HepG2 (cell line): Measurements from ENCODE around the gene RARA. TPM values are rescaled to one million over a fixed set of nuclear protein-coding genes. Genes with fewer than 3 reads are reported as not detected.

Source experiments
- BCLAF1 ChIP-seq: fragments of 450-650 bp; IDR thresholded peaks from 2 replicates; pipeline ENCODE4 v1.6.1; 2017; ENCODE audit warnings: mild to moderate bottlenecking
- CC2D1A ChIP-seq: sonication (generic); formaldehyde crosslinking; IDR thresholded peaks from 2 replicates; pipeline ENCODE4 v1.8.1; 2023; ENCODE audit warnings: mild to moderate bottlenecking, missing genetic modification reagents
- FOXA1 ChIP-seq, 2 experiments: fragments of 450-650 bp in 1 of 2; sonication (generic) in 1 of 2; formaldehyde crosslinking in 1 of 2; IDR thresholded peaks; 2 replicates each; pipeline versions ENCODE4 v1.4.0 to v1.6.1; 2016 to 2020; ENCODE audit warnings: missing genetic modification reagents in 1 of 2
- FOXO4 ChIP-seq: sonication (generic); formaldehyde crosslinking; conservative IDR thresholded peaks from 2 replicates; pipeline ENCODE4 v1.8.1; 2023; ENCODE audit warnings: missing genetic modification reagents
- NR2F2 ChIP-seq: IDR thresholded peaks from 2 replicates; pipeline ENCODE4 v1.6.1; 2012; ENCODE audit warnings: low read depth, inconsistent platforms, borderline replicate concordance
- PPARG ChIP-seq: conservative IDR thresholded peaks from 2 replicates; pipeline ENCODE4 v1.6.1; 2016; ENCODE audit warnings: missing biosample characterization, missing genetic modification reagents
- SAP130 ChIP-seq: IDR thresholded peaks from 2 replicates; pipeline ENCODE4 v1.6.1; 2016; ENCODE audit warnings: low read depth
- SMARCC2 ChIP-seq: fragments of 450-650 bp; IDR thresholded peaks from 2 replicates; pipeline ENCODE4 v1.6.1; 2017; ENCODE audit warnings: antibody characterized with exemption, mild to moderate bottlenecking
- ZNF253 ChIP-seq: sonication (generic); formaldehyde crosslinking; IDR thresholded peaks from 2 replicates; pipeline ENCODE4 v1.8.0; 2022; ENCODE audit warnings: mild to moderate bottlenecking, missing genetic modification reagents, borderline replicate concordance
- ZNF431 ChIP-seq: sonication (generic); formaldehyde crosslinking; IDR thresholded peaks from 2 replicates; pipeline ENCODE4 v1.9.0; 2022; ENCODE audit warnings: missing genetic modification reagents, low read depth, mild to moderate bottlenecking, borderline replicate concordance
- ZNF652 ChIP-seq: IDR thresholded peaks from 2 replicates; pipeline ENCODE4 v1.6.1; 2016; ENCODE audit warnings: low read depth, borderline replicate concordance
- ZNF841 ChIP-seq: sonication (generic); formaldehyde crosslinking; IDR thresholded peaks from 2 replicates; pipeline ENCODE4 v1.8.1; 2023; ENCODE audit warnings: missing genetic modification reagents, borderline replicate concordance
- ZNF883 ChIP-seq: sonication (generic); formaldehyde crosslinking; IDR thresholded peaks from 2 replicates; pipeline ENCODE4 v1.5.1; 2020; ENCODE audit warnings: mild to moderate bottlenecking, missing genetic modification reagents; ENCODE audit errors: not compliant biosample characterization
- ZSCAN29 ChIP-seq: sonication (generic); formaldehyde crosslinking; conservative IDR thresholded peaks from 2 replicates; pipeline ENCODE4 v1.4.0; 2020; ENCODE audit warnings: mild to moderate bottlenecking, missing genetic modification reagents
- ZSCAN9 ChIP-seq: IDR thresholded peaks from 2 replicates; pipeline ENCODE4 v1.6.1; 2016; ENCODE audit warnings: borderline replicate concordance
- polyA plus RNA-seq, 8 experiments: library from polyadenylated mRNA; depleted of rRNA in 3 of 8; stranded (reverse) in 7 of 8; unstranded in 1 of 8; fragments of >200 nt; fragmentation: Illumina TruSeq in 4 of 8; extraction: Trizol in 4 of 8; gene quantifications; 2 replicates each; pipeline versions ENCODE4 v1.2.1 to v1.2.3, GENCODE V29; 2011 to 2016; ENCODE audit warnings: low read depth in 4 of 8, missing spikeins in 1 of 8, mixed read lengths in 1 of 8; ENCODE audit not compliant: insufficient read depth in 1 of 8
- total RNA-seq, 5 experiments: library from RNA; depleted of rRNA; stranded (reverse); fragments of >200 nt; fragmentation: Illumina TruSeq; extraction: Trizol; gene quantifications; 2 replicates each; pipeline ENCODE4 v1.2.3, GENCODE V29; 2016; ENCODE audit warnings: low read depth in 1 of 5
- TF ChIP-seq, protein P1 (sequence below): sonication (generic); formaldehyde crosslinking; IDR thresholded peaks from 2 replicates; pipeline ENCODE4 v1.4.0; 2020; ENCODE audit warnings: missing genetic modification reagents
- TF ChIP-seq, protein P2 (sequence below): sonication (generic); formaldehyde crosslinking; IDR thresholded peaks from 2 replicates; pipeline ENCODE4 v1.5.1; 2020; ENCODE audit warnings: missing genetic modification reagents, mild to moderate bottlenecking, borderline replicate concordance
- TF ChIP-seq, protein P3 (sequence below): fragments of 450-650 bp; IDR thresholded peaks from 2 replicates; pipeline ENCODE4 v1.6.1; 2017

Gene RARA
- total and polyA plus RNA-seq, 2 of the 13 experiments (the other 11 are each of a cell fraction or from before 2014, with no cell fraction given) = 6.4 to 8.6 TPM

DNA sequence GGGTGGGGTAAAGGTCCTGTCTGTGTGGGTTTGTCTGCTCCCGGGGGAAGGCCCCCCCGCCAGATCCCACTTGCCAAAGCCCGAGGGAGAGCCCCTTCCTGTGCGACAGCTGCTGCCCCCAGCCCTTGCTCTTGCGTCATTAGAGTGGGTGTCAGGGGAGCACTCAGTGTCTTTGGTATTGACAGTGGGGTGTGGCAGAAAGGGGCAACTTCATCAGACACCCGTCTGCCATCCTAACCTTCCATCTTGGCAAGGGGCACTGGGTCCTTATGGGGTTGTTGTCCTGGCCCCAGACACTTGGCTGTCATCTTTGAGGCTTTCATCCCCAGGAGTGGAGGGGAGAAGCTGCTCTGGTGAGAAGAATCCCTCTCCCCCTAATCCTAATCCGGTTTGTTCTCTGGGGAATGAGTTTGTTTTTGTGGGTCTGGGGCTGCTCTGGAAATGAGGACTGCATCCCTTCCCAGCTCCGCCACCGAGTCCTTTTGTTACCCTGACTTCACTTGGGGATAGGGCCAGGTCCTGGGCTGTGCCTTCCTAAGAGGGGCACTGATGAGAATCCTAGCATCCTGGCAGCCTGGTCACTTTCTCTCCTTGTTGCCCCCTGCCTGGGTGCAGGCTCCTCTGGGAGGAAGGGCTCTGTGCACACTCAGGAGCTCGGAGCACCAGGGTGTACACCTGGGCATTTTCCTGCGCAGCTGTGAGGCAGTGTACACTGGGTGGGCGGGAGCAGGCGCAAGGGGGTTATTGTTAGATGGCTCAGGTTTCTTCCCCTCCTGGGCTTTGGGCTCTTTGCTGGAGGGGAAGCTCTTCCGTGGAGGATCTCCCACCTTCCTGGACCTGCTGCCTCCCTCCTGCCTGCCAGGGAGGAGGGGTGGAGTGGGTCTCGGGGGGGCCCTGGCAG lies 34.5 kb downstream of the RARA start (continued):
- TF ChIP-seq BCLAF1 (no peak), ZSCAN29 (CRISPR knock-in tag) (no peak), SAP130 (CRISPR knock-in tag) (peak; percentile 25; the same call in 1 of the 2 replicates), ZNF883 (no peak), CC2D1A (CRISPR knock-in tag) (no peak), ZNF431 (CRISPR knock-in tag) (no peak), ZNF253 (CRISPR knock-in tag) (no peak), SMARCC2 (no peak), FOXO4 (no peak), FOXA1 (IDR thresholded peaks at IDR 0.05) (no peak), FOXA1 (CRISPR knock-in tag; IDR thresholded peaks at IDR 0.05) (no peak), ZNF841 (no peak), PPARG (CRISPR knock-in tag) (no peak), ZNF652 (no peak), NR2F2 (no peak), ZSCAN9 (CRISPR knock-in tag) (no peak)
- TF ChIP-seq, protein P1, sequence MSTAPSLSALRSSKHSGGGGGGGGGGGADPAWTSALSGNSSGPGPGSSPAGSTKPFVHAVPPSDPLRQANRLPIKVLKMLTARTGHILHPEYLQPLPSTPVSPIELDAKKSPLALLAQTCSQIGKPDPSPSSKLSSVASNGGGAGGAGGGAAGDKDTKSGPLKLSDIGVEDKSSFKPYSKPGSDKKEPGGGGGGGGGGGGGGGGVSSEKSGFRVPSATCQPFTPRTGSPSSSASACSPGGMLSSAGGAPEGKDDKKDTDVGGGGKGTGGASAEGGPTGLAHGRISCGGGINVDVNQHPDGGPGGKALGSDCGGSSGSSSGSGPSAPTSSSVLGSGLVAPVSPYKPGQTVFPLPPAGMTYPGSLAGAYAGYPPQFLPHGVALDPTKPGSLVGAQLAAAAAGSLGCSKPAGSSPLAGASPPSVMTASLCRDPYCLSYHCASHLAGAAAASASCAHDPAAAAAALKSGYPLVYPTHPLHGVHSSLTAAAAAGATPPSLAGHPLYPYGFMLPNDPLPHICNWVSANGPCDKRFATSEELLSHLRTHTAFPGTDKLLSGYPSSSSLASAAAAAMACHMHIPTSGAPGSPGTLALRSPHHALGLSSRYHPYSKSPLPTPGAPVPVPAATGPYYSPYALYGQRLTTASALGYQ (CRISPR knock-in tag) = no peak
- TF ChIP-seq, protein P2, sequence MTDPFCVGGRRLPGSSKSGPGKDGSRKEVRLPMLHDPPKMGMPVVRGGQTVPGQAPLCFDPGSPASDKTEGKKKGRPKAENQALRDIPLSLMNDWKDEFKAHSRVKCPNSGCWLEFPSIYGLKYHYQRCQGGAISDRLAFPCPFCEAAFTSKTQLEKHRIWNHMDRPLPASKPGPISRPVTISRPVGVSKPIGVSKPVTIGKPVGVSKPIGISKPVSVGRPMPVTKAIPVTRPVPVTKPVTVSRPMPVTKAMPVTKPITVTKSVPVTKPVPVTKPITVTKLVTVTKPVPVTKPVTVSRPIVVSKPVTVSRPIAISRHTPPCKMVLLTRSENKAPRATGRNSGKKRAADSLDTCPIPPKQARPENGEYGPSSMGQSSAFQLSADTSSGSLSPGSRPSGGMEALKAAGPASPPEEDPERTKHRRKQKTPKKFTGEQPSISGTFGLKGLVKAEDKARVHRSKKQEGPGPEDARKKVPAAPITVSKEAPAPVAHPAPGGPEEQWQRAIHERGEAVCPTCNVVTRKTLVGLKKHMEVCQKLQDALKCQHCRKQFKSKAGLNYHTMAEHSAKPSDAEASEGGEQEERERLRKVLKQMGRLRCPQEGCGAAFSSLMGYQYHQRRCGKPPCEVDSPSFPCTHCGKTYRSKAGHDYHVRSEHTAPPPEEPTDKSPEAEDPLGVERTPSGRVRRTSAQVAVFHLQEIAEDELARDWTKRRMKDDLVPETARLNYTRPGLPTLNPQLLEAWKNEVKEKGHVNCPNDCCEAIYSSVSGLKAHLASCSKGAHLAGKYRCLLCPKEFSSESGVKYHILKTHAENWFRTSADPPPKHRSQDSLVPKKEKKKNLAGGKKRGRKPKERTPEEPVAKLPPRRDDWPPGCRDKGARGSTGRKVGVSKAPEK (CRISPR knock-in tag) = no peak
- TF ChIP-seq, protein P3, sequence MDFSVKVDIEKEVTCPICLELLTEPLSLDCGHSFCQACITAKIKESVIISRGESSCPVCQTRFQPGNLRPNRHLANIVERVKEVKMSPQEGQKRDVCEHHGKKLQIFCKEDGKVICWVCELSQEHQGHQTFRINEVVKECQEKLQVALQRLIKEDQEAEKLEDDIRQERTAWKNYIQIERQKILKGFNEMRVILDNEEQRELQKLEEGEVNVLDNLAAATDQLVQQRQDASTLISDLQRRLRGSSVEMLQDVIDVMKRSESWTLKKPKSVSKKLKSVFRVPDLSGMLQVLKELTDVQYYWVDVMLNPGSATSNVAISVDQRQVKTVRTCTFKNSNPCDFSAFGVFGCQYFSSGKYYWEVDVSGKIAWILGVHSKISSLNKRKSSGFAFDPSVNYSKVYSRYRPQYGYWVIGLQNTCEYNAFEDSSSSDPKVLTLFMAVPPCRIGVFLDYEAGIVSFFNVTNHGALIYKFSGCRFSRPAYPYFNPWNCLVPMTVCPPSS = no peak
